NCI-H526 (cell line): Measurements from ENCODE around the gene SIDT2.

Experiments used
- DNase-seq, 2 experiments: peaks; one replicate each; lab custom pipeline; 2025; lab: John Stamatoyannopoulos, UW

SIDT2 gene

GRCh38 chr11:117222991-117223740, 44.6 kb downstream of the SIDT2 start:
- DNase-seq, result no peak

DNA sequence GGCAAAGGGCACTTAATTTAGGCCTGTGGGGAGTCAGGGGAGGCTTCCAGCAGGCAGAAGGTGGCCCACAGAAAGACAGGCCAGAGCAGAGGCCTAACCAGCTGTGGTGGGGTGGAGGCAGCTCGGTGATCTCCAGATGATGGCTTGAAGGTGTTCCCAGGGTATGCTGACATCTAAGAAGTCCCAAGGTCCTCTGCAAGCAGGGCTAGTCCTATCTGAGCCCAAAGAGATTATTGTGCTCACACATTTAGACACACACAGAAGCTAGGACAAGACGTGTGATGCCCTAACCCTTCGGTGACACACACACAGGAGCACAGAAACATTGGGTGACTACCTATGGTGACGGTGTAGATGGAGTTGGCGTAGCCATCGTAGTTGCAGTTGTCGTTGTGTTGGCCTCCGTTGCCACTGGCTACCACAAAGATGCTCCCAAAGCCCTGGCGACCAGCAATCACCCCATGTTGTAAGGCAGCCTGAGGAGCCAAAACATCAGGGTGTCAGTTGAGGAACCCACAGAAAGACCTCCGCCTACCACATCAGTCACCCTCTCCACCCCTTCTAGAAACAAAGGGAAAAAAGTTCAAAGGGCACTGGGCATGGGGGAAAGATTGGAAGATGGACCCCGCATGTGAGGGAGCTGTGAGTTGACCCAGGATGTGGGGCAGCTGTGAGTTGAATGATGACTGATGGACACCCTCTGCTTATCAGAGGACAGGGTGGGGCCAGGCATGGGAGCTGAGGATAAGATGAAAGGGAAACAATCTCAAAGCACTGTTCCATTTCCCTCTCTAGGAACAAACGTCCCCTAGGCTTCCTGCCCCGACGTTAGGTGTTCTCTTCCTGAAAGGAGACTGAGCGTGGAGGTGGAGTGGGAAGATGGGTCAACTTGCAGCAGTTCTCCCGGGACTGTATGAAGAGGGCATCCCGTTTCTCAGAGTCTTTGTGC, 45.5 kb downstream of the SIDT2 start:
- no peak for DNase-seq

- no peak for DNase-seq
Measured at GRCh38 chr11:117225553-117226170, 47.1 kb downstream of the SIDT2 start.

DNA sequence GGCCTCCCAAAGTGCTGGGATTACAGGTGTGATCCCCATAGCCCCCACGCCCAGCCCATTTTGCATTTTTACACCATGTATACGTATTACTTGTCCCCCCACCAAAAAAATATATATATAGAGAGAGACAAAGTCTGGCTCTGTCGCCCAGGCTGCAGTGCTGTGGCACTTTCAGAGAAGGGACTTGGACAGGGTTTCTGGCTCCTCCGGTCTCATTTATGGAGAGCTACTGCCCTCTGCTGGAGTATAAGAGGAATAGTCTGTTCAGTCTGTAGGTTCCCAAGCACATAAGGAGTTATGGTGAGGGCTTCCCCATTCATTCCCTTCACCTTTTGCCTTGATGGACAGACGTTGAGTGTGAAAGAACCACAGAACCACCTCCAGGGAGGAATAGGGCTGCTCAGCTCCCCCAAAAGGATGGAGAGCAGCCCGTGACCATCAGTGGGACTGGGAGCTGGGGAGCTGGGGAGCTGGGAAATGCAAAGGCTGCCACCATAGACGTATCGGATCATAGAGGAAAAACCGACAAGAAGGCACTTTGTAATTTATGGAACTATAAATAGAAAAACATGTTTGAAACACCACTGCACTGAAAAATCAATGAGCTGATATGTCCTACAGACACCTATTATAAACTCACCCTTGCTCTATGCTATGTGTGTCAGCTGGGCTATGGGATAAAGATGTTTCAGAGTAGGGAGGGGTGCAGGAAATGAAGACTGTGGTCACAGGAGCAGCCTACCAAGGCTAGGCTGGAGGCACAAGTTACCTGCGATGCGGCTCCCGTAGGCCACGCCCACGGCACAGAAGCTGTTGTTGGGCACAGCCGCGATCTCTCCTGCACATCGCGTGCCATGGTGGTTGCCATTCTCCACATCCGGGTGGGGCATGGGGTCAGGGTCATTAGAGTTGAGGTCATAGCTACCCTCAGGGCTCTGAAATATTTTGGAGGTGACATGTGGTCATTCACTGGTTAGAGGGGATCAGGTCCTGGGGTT, 48.1 kb downstream of the SIDT2 start:
- DNase-seq, result peak; percentile 77 to 96

DNA sequence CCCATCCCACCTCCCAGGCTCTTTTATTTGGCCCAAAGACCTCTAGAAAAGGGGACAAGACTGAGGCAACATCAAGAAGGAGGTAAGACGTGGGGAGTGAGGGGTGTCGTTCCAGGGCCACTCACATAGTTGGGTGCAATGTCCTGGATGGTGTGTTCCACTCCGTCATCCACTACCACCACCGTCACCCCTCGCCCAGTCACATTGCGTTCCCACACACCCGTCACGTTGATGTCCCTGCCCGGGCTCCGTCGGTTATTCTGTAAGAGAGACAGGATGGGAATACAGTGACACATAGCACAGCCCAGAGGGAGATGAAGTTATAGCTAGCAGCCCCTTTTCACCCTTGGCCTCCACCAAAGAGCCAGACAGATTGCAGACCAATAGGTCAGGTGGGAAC, 49.5 kb downstream of the SIDT2 start:
- DNase-seq, result no peak

GRCh38 chr11:117229411-117229810, 50.9 kb downstream of the SIDT2 start:
- DNase-seq, result no peak

DNA sequence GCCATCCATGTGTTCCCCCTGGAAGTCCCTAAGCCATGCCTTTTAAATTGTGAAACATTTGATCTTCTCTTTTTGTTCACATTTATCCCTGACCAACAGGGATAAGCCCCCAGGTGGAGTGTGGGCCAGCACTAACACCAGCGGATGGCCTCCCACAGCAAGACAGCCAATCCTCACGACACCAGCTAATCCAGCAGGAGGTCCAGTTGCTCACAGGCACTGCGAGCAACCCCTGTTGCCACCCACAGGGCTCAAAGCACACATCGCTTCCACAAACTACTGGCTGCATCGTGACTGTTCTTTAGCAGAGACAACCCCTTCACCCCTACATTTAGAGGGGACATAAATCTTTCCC, 51.4 kb downstream of the SIDT2 start:
- no peak for DNase-seq

GRCh38 chr11:117230286-117230961, 51.9 kb downstream of the SIDT2 start:
- DNase-seq, result no peak

- peak in 1 of 2 experiments; percentile 78 for DNase-seq
Measured at GRCh38 chr11:117230999-117231841, 52.7 kb downstream of the SIDT2 start.

- DNase-seq, result no peak
Measured at GRCh38 chr11:117231842-117232091, 53.2 kb downstream of the SIDT2 start, which contains the start of gene PCSK7. Gene PCSK7 (minus strand): TSS chr11:117232073. CDS start chr11:117229844, 2,229 bp downstream.

- DNase-seq, result peak; percentile 72 to 97
Measured at GRCh38 chr11:117232092-117232878, 53.7 kb downstream of the SIDT2 start, which contains the start of gene RNF214. Gene RNF214 (plus strand): TSS chr11:117232671. CDS start chr11:117234273, 1,602 bp downstream.

GRCh38 chr11:117232911-117233409, 54.4 kb downstream of the SIDT2 start:
- DNase-seq, result peak in 1 of 2 experiments; percentile 57

DNA sequence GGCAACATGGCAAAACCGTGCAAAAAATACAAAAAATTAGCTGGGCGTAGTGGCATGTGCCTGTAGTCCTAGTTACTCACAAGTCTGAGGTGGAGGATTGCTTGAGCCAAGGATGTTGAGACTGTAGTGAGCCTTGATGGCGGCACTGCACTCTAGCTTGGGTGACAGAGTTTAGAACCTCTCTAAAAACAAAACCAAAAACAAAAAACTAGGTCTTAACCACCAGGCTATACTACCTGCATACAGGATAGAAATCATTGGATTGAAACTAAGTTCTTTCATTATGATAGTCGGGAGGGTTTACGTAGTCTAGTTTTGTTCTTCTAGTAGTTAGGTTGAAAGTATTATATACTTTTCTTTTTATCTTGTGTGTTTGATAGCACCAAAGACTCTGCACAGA, 59.7 kb downstream of the SIDT2 start:
- no peak for DNase-seq

DNA sequence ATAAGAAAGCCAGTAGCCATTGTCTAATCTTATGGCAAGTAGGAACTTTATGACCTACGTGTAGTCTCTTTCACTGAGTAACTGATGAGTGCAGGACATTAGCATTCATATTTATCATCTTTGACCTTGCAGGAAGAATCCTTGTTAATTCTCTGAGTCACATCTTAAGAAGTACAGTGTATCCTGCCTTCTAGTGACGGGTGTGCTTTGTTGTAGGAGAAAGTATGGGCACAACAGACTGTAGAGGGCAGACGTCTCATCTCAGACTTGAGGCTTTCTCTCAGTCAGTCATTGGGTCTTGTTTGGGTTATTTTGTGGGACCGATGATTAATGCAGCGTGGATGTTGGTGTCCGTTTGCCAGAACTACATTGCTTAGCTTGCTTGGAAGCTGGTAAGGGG, 60.8 kb downstream of the SIDT2 start:
- no peak for DNase-seq
